AG10803 (cell line): ENCODE measurements around the gene C1orf56.

ENCODE experiments used
- DNase-seq: peaks from one replicate; pipeline ENCODE4 v3.0.0; 2010; ENCODE audit warnings: low read depth
- H3K4me3 ChIP-seq: 2 replicates; pipeline ENCODE4 v1.5.1; 2011; ENCODE audit warnings: mild to moderate bottlenecking, low read length, control low read depth
- TF ChIP-seq, protein P1 (sequence below): conservative IDR thresholded peaks from 2 replicates; pipeline ENCODE4 v1.5.1; 2011; ENCODE audit warnings: mild to moderate bottlenecking, low read length, control low read depth, inconsistent platforms

C1orf56 gene

DNA sequence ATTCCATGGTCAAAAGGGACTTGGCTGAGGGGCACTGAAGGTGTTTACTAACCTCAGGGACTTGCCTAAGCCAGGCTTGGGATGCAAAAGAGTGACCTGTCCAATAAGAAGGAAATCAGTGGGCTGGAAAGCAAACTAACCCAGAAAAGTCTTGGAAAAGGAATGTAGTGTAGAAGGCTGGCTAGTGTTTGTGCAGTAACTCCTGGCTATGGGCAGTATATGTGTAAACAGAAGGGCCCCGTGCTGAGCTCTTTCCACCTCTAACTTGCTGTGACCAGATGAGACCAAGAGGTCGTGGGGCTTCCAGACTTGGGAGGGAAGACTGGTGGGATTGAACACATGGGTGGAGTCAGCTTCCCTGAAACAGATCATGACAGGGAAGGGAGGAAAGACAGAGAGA is 44.9 kb upstream of the C1orf56 start:
- TF ChIP-seq, protein P1, sequence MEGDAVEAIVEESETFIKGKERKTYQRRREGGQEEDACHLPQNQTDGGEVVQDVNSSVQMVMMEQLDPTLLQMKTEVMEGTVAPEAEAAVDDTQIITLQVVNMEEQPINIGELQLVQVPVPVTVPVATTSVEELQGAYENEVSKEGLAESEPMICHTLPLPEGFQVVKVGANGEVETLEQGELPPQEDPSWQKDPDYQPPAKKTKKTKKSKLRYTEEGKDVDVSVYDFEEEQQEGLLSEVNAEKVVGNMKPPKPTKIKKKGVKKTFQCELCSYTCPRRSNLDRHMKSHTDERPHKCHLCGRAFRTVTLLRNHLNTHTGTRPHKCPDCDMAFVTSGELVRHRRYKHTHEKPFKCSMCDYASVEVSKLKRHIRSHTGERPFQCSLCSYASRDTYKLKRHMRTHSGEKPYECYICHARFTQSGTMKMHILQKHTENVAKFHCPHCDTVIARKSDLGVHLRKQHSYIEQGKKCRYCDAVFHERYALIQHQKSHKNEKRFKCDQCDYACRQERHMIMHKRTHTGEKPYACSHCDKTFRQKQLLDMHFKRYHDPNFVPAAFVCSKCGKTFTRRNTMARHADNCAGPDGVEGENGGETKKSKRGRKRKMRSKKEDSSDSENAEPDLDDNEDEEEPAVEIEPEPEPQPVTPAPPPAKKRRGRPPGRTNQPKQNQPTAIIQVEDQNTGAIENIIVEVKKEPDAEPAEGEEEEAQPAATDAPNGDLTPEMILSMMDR, result no peak
- H3K4me3 ChIP-seq, result no peak overlapping the region
- DNase-seq, result no peak

- DNase-seq, result no peak
- no peak overlapping the region for H3K4me3 ChIP-seq
- TF ChIP-seq, protein P1, result no peak
These were observed 44.4 kb upstream of the C1orf56 start for GRCh38 chr1:151003180-151003579.

DNA sequence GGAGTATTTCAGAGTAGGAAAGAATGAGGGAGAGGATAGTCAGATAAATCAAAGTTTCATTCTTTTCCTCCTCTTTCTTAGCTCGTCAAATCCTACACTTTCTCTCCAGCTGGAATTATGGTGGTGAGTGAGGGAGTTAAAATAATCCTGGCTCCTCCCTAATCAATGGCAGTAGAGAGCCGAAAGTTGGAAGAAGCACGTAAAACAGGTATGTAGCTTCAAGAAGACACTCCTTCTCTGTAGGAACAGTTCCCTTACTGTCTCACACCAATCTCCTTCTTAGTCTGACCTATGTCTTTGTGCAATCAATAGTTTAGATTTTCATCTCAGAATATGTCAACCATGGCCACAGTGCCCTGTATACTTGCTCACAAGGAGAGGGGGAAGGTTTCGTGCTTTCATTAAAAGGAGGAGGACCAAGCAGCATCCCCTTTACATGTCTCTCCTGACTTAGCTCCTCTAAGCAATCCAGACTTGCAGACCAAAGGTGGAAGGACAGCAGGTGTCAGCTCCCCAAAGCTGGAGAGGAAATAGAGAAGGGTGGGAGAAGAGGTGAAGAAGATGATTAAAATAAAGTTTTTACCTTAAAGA is 41.7 kb upstream of the C1orf56 start:
- TF ChIP-seq, protein P1, result no peak
- no peak for DNase-seq
- H3K4me3 ChIP-seq, result peak overlapping the region; percentile 78

DNA sequence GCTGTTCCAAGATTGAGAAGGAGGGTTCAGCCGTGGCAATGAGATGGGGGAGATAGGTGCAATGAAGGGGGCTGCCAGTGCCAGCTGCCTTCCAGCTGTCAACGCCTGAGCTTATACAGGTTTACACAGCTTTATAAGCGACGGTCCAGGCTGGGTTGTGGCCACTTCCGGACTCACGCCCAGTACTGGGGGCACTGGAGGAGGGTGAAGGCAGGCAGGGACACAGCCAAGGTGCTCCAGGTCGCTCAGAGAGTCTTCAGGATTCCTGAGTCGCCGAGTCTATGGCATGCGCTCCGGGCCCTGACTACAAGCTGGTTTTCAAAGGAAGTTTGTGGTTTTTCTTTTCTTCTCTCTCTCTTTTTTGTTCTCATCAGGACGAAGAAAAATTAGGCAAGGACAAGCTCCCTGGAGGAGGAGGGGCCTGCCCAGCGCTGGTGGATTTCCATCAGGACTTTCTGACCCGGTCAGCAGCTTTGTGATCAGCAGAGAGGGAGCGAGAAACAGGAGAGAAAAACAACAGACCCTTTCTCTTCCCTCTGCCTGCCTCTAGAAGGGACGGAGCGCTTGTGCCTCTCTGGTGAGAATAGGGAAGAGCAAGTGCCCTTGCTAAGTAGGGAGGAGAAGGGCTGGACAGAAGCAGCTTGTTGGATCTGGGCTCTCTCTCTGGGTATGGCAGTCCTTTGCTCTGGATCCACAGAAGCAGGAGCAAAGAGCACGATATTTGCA is 41.1 kb upstream of the C1orf56 start, which contains the start of gene MINDY1:
Gene MINDY1, minus strand, starts transcription at position 576 of the 726 bp plus-strand sequence. CDS start 4,285 bp downstream, outside the sequence.
- peak within 1 kb of the TSS; percentile 78 for H3K4me3 ChIP-seq
- peak; percentile 87 for DNase-seq
- TF ChIP-seq, protein P1, result peak; percentile 75

- TF ChIP-seq, protein P1, result no peak
- peak overlapping the region; percentile 54 for H3K4me3 ChIP-seq
- DNase-seq, result no peak
These were observed 39.7 kb upstream of the C1orf56 start for GRCh38 chr1:151007853-151008243.

- peak; percentile 96 for DNase-seq
- peak within 1 kb of the TSS; percentile 100 for H3K4me3 ChIP-seq
- TF ChIP-seq, protein P1, result no peak
These were observed 39.0 kb upstream of the C1orf56 start, which contains the start of gene PRUNE1 for GRCh38 chr1:151008244-151009205. PRUNE1 (plus strand) TSS chr1:151008449; CDS start chr1:151008633, 184 bp downstream.
